ENCODE measurements around the gene VMAC.

Gene VMAC

GRCh38 chr19:5929625-5930024 is 25.0 kb downstream of the VMAC start:
- Mint-ChIP-seq H3K27ac (peak overlapping the region; percentile 32), H3K36me3 (ENCODE audit: low read depth) (peaks cover 60% of the 10 kb centered on the region), H3K27me3 (ENCODE audit: low read depth, poor library complexity) (no peaks in the 10 kb centered on the region), H3K4me1 (peaks cover 94% of the 10 kb centered on the region), H3K4me3 (no peak overlapping the region), H3K9me3 (no peaks in the 10 kb centered on the region)
- DNase-seq = no peak
- TF ChIP-seq CTCF (IDR thresholded peaks at IDR 0.05) = no peak

GRCh38 chr19:5931251-5931650 is 26.6 kb downstream of the VMAC start:
- Mint-ChIP-seq H3K36me3 (ENCODE audit: low read depth) (peaks cover 49% of the 10 kb centered on the region), H3K27ac (no peak overlapping the region), H3K27me3 (ENCODE audit: low read depth, poor library complexity) (no peaks in the 10 kb centered on the region), H3K9me3 (no peaks in the 10 kb centered on the region), H3K4me3 (no peak overlapping the region), H3K4me1 (peaks cover 99% of the 10 kb centered on the region)
- DNase-seq = no peak
- TF ChIP-seq CTCF (IDR thresholded peaks at IDR 0.05) = no peak

GRCh38 chr19:5932146-5932545 is 27.5 kb downstream of the VMAC start:
- Mint-ChIP-seq H3K9me3 (no peaks in the 10 kb centered on the region), H3K36me3 (ENCODE audit: low read depth) (peaks cover 58% of the 10 kb centered on the region), H3K27me3 (ENCODE audit: low read depth, poor library complexity) (no peaks in the 10 kb centered on the region), H3K4me1 (peaks cover 99% of the 10 kb centered on the region), H3K4me3 (peak overlapping the region; percentile 30), H3K27ac (peak overlapping the region; percentile 61)
- TF ChIP-seq CTCF (IDR thresholded peaks at IDR 0.05) = no peak
- DNase-seq = no peak

- no peaks in the 10 kb centered on the region for H3K27me3 Mint-ChIP-seq (ENCODE audit: low read depth, poor library complexity)
- no peak for TF ChIP-seq CTCF (IDR thresholded peaks at IDR 0.05)
- peak overlapping the region; percentile 96 for H3K27ac Mint-ChIP-seq
- no peaks in the 10 kb centered on the region for H3K9me3 Mint-ChIP-seq
- no peak for DNase-seq
- peaks cover 99% of the 10 kb centered on the region for H3K4me1 Mint-ChIP-seq
- H3K4me3 Mint-ChIP-seq = peak overlapping the region; percentile 52
- peaks cover 61% of the 10 kb centered on the region for H3K36me3 Mint-ChIP-seq (ENCODE audit: low read depth)
Measured at GRCh38 chr19:5932609-5933262, 28.1 kb downstream of the VMAC start.

DNA sequence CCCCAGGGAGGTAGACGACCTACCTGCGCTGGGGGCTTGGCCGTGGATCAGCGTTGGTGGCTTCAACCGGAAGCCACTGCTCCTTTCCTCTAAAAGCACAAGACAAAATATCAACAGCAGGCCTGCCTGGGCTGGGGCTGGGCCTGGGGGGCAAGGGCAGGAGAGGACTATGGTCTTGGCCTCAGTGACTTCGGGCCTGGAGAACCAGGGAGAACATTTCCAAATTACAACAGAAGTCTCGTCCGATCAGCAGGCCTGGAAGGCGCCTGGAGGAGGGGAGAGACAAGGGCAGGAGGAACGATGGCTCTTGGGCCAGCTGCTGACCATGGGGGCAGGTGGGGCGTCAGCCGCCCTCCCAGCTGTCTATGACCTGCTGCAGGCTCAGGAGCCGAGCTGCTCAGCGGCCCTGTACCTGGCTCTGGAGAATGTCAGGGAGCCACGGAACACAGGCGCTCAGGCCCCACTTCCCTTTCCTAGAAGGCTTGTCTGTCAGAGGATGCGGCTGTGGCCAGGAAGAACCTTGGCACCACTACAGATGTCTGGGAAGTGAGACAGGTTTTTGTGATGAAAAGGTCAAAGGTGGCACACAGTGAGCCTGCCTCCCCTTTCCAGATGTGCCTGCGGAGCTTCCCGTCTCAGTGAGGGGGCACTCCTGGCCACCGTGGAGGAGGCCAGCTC is 28.9 kb downstream of the VMAC start:
- no peak for DNase-seq
- no peak for TF ChIP-seq CTCF (IDR thresholded peaks at IDR 0.05)
- Mint-ChIP-seq H3K27ac (peak overlapping the region; percentile 96), H3K4me1 (peaks cover 99% of the 10 kb centered on the region), H3K27me3 (ENCODE audit: low read depth, poor library complexity) (no peaks in the 10 kb centered on the region), H3K4me3 (peak overlapping the region; percentile 52), H3K9me3 (no peaks in the 10 kb centered on the region), H3K36me3 (ENCODE audit: low read depth) (peaks cover 61% of the 10 kb centered on the region)

GRCh38 chr19:5934069-5934401 is 29.4 kb downstream of the VMAC start:
- Mint-ChIP-seq H3K4me3 (no peak overlapping the region), H3K9me3 (no peaks in the 10 kb centered on the region), H3K36me3 (ENCODE audit: low read depth) (peaks cover 59% of the 10 kb centered on the region), H3K4me1 (peaks cover 97% of the 10 kb centered on the region), H3K27me3 (ENCODE audit: low read depth, poor library complexity) (no peaks in the 10 kb centered on the region), H3K27ac (peak overlapping the region; percentile 98)
- no peak for DNase-seq
- no peak for TF ChIP-seq CTCF (IDR thresholded peaks at IDR 0.05)
